AG09309 (cell line): ENCODE results near the gene MEIS3.
"Not testable (repeated sequence)": the region's sequence is repeated elsewhere in the genome, so short reads cannot be mapped to it uniquely, and the experiment has no call there.

Source experiments
- DNase-seq: peaks from one replicate; pipeline ENCODE4 v3.0.0-alpha.2; 2010; ENCODE audit warnings: low read depth
- H3K4me3 ChIP-seq: 2 replicates; pipeline ENCODE4 v1.5.1; 2011; ENCODE audit warnings: mild to moderate bottlenecking, low read depth, low read length, moderate library complexity; ENCODE audit not compliant: control insufficient read depth
- TF ChIP-seq, protein P1 (sequence below): IDR thresholded peaks from 2 replicates; pipeline ENCODE4 v1.5.1; 2011; ENCODE audit warnings: mild to moderate bottlenecking, low read depth, low read length, inconsistent platforms; ENCODE audit not compliant: insufficient read depth, control insufficient read depth; ENCODE audit errors: missing control alignments

Gene MEIS3

GRCh38 chr19:47372603-47373002 lies 46.7 kb downstream of the MEIS3 start:
- H3K4me3 ChIP-seq: no peak overlapping the region
- TF ChIP-seq, protein P1, sequence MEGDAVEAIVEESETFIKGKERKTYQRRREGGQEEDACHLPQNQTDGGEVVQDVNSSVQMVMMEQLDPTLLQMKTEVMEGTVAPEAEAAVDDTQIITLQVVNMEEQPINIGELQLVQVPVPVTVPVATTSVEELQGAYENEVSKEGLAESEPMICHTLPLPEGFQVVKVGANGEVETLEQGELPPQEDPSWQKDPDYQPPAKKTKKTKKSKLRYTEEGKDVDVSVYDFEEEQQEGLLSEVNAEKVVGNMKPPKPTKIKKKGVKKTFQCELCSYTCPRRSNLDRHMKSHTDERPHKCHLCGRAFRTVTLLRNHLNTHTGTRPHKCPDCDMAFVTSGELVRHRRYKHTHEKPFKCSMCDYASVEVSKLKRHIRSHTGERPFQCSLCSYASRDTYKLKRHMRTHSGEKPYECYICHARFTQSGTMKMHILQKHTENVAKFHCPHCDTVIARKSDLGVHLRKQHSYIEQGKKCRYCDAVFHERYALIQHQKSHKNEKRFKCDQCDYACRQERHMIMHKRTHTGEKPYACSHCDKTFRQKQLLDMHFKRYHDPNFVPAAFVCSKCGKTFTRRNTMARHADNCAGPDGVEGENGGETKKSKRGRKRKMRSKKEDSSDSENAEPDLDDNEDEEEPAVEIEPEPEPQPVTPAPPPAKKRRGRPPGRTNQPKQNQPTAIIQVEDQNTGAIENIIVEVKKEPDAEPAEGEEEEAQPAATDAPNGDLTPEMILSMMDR: no peak
- DNase-seq: no peak

- TF ChIP-seq, protein P1: no peak
- no peak for DNase-seq
- no peak overlapping the region for H3K4me3 ChIP-seq
Measured at GRCh38 chr19:47371261-47371660, 48.1 kb downstream of the MEIS3 start.

GRCh38 chr19:47370045-47370611 lies 49.2 kb downstream of the MEIS3 start:
- DNase-seq: peak; percentile 34
- TF ChIP-seq, protein P1: no peak
- H3K4me3 ChIP-seq: no peak overlapping the region

- not testable (repeated sequence) for H3K4me3 ChIP-seq
Measured at GRCh38 chr19:47365455-47365854, 53.9 kb downstream of the MEIS3 start.

GRCh38 chr19:47363758-47364531 lies 55.4 kb downstream of the MEIS3 start:
- no peak overlapping the region for H3K4me3 ChIP-seq
- TF ChIP-seq, protein P1: no peak
- DNase-seq: peak; percentile 16

More at GRCh38 chr19:47365455-47365854, 53.9 kb downstream of the MEIS3 start:
- not testable (repeated sequence) for DNase-seq

- H3K4me3 ChIP-seq: no peak overlapping the region
- TF ChIP-seq, protein P1: no peak
Measured at GRCh38 chr19:47362321-47362720, 57.0 kb downstream of the MEIS3 start.

DNA sequence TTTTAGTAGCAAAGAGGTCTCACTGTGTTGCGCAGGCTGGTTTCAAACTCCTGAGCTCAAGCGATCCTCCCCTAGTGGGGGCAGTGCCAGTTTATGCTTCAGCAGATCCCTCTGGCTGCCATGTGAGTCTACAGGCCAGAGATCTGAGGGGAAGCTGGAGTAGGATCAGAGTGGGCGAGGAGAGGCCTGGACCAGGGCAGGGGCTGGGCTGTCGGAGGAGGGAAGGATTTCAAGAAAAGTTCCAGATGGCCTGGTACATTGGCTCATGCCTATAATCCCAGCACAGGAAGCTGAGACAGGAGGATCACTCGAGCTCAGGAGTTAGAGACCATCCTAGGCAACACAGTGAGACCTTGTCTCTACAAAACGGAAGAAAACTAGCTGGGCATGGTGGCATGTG lies 60.4 kb downstream of the MEIS3 start:
- no peak for DNase-seq
- TF ChIP-seq, protein P1: no peak
- no peak overlapping the region for H3K4me3 ChIP-seq

More at GRCh38 chr19:47362321-47362720, 57.0 kb downstream of the MEIS3 start:
- no peak for DNase-seq
